HUES64 (cell line): ENCODE results near the gene IFI30.

Source experiments
- H3K27ac ChIP-seq: 2 replicates; pipeline ENCODE4 v1.7.0; 2013; ENCODE audit warnings: low read depth, low read length, inconsistent platforms
- H3K27me3 ChIP-seq: 2 replicates; pipeline ENCODE4 v1.6.1; 2013; ENCODE audit warnings: mild to moderate bottlenecking, low read length; ENCODE audit not compliant: insufficient read depth
- H3K36me3 ChIP-seq: 2 replicates; pipeline ENCODE4 v1.6.1; 2013; ENCODE audit warnings: mild to moderate bottlenecking, low read length; ENCODE audit not compliant: insufficient read depth
- H3K4me1 ChIP-seq: 2 replicates; pipeline ENCODE4 v1.6.1; 2013; ENCODE audit warnings: mild to moderate bottlenecking, low read length, moderate library complexity; ENCODE audit not compliant: insufficient read depth
- H3K4me3 ChIP-seq: 2 replicates; pipeline ENCODE4 v1.5.1; 2013; ENCODE audit warnings: mild to moderate bottlenecking, low read length, moderate library complexity
- H3K9ac ChIP-seq: 2 replicates; pipeline ENCODE4 v1.6.1; 2013; ENCODE audit warnings: mild to moderate bottlenecking, low read depth, low read length
- H3K9me3 ChIP-seq: 2 replicates; pipeline ENCODE4 v1.6.1; 2013; ENCODE audit warnings: low read depth, low read length; ENCODE audit not compliant: insufficient read depth
- WGBS: fragments of 150-250, 120-280 bp; methylation state at CpG from one replicate; pipeline ENCODE4 v1.1.7; 2013; ENCODE audit warnings: missing lambda C conversion rate; 5-methylcytosine and 5-hydroxymethylcytosine counted together

Gene IFI30

DNA sequence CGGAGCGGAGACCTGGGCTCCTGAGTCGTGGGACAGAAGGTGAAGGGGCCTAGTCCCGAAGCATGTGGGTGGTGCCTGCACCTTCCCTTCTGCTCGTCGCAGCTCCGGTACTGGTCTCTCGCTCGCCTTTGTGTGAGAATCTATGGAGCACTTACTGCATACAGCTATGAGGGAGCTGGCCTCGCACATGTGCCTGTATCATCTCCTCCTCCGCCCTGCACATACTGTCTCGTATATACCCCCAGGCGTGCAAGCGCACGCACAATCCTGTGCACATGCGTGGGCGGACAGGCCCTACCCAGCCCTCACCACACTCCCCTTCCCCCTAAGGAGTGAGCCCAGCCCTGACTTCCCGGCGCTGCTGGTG lies 12.0 kb upstream of the IFI30 start:
- no peak overlapping the region for H3K27ac ChIP-seq
- no peak overlapping the region for H3K9ac ChIP-seq
- 75% methylated on average over 19 of the region's 19 CpGs for WGBS
- H3K4me1 ChIP-seq: peaks cover 7% of the 10 kb centered on the region
- H3K4me3 ChIP-seq: peak overlapping the region; percentile 34; the same call in 1 of the 2 replicates
- peaks cover 49% of the 10 kb centered on the region for H3K36me3 ChIP-seq
- H3K27me3 ChIP-seq: no peaks in the 10 kb centered on the region
- H3K9me3 ChIP-seq: no peaks in the 10 kb centered on the region

DNA sequence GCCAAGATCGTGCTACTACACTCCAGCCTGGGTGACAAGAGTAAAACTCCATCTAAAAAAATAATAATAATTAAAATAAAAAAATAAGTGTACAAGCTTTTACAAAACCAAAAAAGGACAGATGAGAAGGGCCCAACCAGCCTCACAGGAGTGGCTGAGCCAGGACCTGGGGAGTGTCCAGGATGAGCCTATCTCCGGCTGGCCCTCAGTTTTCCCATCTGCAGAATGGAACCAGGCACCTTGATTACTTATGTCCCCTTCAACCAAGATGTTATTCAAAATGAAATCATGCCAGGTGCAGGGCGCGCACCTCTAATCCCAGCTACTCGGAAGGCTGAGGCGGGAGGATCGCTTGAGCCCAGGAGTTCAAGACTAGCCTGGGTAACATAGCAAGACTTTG lies 9.5 kb upstream of the IFI30 start:
- no peak overlapping the region for H3K9ac ChIP-seq
- H3K4me3 ChIP-seq: no peak overlapping the region
- no peaks in the 10 kb centered on the region for H3K27me3 ChIP-seq
- 94% methylated on average over 6 of the region's 7 CpGs for WGBS
- peaks cover 4% of the 10 kb centered on the region for H3K4me1 ChIP-seq
- H3K27ac ChIP-seq: no peak overlapping the region
- H3K9me3 ChIP-seq: no peaks in the 10 kb centered on the region
- H3K36me3 ChIP-seq: peaks cover 64% of the 10 kb centered on the region

DNA sequence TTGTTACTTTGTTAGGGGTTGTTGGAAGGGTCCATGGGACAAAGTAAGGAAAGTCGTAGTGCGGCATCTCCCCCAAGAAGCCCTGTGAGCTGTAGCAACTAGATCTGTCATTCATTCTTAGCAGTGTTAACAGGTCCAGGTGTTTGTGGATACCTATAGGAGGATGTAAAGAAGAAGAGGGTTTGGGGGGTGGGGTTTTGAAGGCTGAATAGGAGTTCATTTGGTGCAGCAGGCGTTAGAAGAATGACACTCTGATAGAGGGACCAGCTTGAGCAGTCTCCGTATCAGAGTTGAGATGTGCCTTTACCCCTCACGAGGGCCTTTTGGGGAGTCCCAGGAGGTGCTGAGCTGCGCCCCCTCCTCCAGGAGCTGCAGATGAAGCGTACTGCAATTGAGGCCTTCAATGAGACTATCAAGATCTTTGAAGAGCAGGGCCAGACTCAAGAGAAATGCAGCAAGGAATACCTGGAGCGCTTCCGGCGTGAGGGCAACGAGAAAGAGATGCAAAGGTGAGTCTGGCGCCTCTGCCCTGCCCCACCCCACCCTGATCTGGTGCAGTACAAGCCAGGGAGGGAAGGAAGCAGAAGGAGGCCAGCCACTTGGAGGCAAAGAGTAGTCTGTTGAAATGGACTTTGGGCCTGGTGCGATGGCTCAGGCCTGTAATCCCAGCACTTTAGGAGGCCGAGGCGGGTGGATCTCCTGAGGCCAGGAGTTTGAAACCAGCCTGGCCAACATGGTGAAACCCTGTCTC lies 7.6 kb upstream of the IFI30 start:
- H3K4me3 ChIP-seq: no peak overlapping the region
- H3K27me3 ChIP-seq: no peaks in the 10 kb centered on the region
- no peak overlapping the region for H3K9ac ChIP-seq
- H3K4me1 ChIP-seq: peaks cover 4% of the 10 kb centered on the region
- WGBS: 95% methylated on average over 15 of the region's 15 CpGs
- H3K9me3 ChIP-seq: no peaks in the 10 kb centered on the region
- peaks cover 74% of the 10 kb centered on the region for H3K36me3 ChIP-seq
- H3K27ac ChIP-seq: no peak overlapping the region

DNA sequence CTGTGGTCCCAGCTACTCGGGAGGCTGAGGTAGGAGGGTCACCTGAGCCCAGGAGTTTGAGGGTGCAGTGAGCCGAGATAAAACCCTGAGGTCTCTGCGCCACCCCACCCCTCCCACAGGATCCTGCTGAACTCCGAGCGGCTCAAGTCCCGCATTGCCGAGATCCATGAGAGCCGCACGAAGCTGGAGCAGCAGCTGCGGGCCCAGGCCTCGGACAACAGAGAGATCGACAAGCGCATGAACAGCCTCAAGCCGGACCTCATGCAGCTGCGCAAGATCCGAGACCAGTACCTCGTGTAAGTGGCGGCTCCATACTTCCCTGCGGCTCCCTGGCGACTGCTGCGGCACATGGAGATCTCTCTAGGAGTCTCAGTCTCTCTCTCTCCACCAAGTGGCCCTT lies 6.6 kb upstream of the IFI30 start:
- WGBS: 96% methylated on average over 21 of the region's 21 CpGs
- no peaks in the 10 kb centered on the region for H3K9me3 ChIP-seq
- H3K9ac ChIP-seq: no peak overlapping the region
- H3K27ac ChIP-seq: no peak overlapping the region
- peaks cover 69% of the 10 kb centered on the region for H3K36me3 ChIP-seq
- no peaks in the 10 kb centered on the region for H3K27me3 ChIP-seq
- no peaks in the 10 kb centered on the region for H3K4me1 ChIP-seq
- no peak overlapping the region for H3K4me3 ChIP-seq

DNA sequence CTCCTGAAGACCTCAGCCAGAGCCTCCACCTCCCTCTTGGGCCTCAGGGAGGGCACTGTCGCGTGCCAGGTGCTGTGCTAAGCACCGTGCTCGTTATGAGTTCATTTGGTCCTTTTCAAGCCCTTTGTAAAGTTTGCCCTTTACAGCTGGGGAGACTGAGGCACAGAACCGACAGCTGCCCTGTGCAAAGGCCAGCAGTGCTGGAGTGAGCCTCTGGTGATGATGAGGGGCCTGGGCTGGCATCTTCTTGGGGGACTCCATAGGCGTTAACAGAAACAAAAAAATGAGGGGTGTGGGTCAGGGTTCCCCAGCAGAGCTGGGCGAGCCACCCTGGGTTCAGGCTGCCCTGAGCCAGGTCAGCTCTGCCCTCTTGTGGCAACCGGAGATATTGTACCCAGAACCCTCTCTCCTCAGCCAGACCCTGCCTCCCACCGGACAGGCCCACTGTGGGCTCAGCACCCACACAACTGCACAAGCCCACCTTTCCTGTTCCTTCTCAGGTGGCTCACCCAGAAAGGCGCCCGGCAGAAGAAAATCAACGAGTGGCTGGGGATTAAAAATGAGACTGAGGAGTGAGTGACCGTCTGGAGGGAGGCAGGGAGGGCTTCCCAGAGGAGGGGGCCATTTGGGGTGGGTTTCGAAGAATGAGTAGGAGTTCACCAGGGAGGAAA lies 5.5 kb upstream of the IFI30 start:
- Histone ChIP-seq H3K9ac (no peak overlapping the region), H3K9me3 (no peaks in the 10 kb centered on the region), H3K36me3 (peaks cover 58% of the 10 kb centered on the region), H3K4me3 (no peak overlapping the region), H3K4me1 (no peaks in the 10 kb centered on the region), H3K27ac (no peak overlapping the region), H3K27me3 (no peaks in the 10 kb centered on the region)
- WGBS: 79% methylated on average over 14 of the region's 14 CpGs

DNA sequence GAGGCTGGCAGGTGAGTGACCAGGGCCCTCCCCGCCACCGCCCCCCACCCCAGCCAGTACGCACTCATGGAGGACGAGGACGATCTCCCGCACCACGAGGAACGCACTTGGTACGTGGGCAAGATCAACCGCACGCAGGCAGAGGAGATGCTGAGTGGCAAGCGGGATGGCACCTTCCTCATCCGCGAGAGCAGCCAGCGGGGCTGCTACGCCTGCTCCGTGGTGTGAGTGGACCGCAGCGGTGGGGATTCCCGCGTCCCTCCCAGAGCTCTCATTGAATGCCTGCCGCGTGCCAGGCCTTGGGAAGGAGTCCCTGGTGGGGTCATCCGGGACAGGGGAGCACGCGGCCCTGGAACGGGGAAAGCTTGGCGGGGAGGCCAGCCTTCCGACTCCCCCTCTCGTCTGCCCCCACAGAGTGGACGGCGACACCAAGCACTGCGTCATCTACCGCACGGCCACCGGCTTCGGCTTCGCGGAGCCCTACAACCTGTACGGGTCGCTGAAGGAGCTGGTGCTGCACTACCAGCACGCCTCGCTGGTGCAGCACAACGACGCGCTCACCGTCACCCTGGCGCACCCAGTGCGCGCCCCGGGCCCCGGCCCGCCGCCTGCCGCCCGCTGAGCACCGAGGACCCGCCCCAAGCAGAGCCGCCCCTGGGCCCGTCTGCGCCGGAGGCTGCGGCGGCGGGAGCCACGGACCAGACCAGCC lies 4.8 kb upstream of the IFI30 start:
- H3K36me3 ChIP-seq: peaks cover 51% of the 10 kb centered on the region
- WGBS: 96% methylated on average over 66 of the region's 66 CpGs
- no peak overlapping the region for H3K4me3 ChIP-seq
- H3K4me1 ChIP-seq: no peaks in the 10 kb centered on the region
- H3K9me3 ChIP-seq: no peaks in the 10 kb centered on the region
- no peak overlapping the region for H3K27ac ChIP-seq
- no peak overlapping the region for H3K9ac ChIP-seq
- peaks cover 2% of the 10 kb centered on the region; the same call in 1 of the 2 replicates for H3K27me3 ChIP-seq

DNA sequence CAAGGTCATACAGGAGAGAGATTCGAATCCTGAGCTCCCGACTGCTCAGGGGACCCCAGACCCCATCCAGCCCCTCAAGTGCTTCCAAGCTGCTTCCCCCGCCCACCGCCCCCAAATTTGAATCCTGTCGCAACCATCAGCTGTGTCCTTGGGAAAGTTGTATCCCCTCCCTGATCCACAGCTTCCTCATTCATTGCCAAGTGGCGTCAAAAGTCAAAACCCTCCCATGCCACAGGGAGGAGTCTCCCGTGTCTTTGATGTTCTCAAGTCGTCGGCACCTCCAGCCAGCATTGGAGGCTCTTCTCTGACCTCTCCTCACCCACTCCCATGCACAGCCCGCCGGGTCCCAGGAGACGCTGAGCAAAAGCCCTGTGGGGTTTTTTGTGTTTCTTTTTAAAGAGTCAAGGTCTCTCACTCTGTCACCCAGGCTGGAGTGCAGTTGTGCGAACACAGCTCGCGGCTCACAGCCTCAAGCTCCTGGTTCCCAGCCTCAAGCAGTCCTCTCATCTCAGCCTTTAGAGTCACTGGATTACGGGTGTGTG lies 2.8 kb upstream of the IFI30 start:
- Histone ChIP-seq H3K4me3 (no peak overlapping the region), H3K27me3 (peaks cover 20% of the 10 kb centered on the region), H3K4me1 (no peaks in the 10 kb centered on the region), H3K9ac (no peak overlapping the region), H3K27ac (no peak overlapping the region), H3K9me3 (no peaks in the 10 kb centered on the region), H3K36me3 (peaks cover 36% of the 10 kb centered on the region)
- 90% methylated on average over 15 of the region's 16 CpGs for WGBS

DNA sequence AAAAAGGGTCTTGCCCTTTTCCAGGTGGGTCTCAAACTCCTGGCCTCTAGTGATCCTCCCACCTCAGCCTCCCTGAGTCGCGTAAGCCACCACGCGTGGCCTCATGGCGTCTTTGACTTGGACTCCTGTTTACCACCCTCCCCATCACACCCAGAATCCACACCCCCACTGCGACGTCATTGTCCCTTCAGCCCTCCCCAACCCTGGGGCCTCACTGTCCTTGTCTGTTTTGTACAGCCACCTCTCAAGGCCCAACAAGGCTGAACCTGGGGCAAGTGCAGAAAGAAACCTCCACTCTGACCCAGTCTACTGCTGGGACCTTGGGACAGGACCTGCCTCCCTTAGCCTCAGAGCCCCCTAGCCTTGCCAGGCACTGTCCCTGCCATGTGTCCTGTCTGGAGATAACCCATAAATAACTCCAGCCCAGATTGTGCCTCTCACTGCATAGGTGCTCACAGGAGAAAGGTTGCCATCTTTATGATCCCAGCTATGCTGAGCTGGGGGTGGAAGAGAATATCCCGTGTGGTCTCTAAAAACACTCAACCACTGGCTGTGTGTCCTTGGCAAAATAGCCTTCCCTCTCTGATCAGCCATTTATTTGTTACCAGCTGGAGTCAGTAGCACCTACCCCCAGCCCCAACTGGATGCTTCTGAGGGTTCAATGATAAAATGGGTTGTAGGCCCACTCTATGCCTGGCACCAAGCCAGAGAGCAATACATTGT lies 1.8 kb upstream of the IFI30 start:
- Histone ChIP-seq H3K27ac (no peak overlapping the region), H3K36me3 (peaks cover 28% of the 10 kb centered on the region), H3K9me3 (no peaks in the 10 kb centered on the region), H3K4me1 (no peaks in the 10 kb centered on the region), H3K9ac (no peak overlapping the region), H3K27me3 (peaks cover 20% of the 10 kb centered on the region), H3K4me3 (no peak overlapping the region)
- 88% methylated on average over 8 of the region's 8 CpGs for WGBS

DNA sequence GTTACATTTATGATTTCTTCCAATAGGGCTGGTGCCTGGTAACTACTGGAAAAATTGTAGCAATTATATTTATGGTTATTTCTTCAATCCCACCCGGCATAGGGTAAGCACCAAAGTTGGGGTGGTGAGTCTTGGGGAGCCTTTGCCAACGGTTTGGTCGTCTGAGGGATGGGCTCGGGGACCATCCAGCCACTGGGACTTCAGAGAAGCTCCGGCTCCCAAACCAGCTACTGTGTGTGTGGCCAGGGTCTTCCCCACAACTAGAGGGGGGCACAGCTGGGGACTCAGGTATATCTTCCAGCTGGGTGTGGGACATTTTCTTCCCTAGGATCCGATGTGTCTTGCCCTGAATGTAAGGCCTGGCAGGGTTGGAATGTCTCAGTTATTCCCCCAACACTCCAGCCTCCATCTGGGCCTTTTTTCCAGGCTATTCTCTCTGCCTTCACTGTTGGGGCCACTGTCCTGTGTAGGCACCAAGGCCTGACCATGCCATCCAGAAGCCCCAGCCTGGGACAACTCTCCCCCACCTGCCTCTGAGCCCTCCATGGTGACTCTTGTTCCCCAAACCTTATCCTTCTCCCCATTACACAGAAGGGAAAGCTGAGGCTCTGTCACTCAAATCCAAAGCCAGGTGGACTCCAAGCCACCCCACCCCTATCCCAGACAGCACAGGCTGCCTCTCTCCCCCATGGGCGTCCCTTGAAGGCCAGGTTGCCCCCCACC lies 1.1 kb upstream of the IFI30 start:
- H3K9me3 ChIP-seq: no peaks in the 10 kb centered on the region
- H3K9ac ChIP-seq: no peak overlapping the region
- no peaks in the 10 kb centered on the region for H3K4me1 ChIP-seq
- 90% methylated on average over 7 of the region's 7 CpGs for WGBS
- H3K27me3 ChIP-seq: peaks cover 20% of the 10 kb centered on the region
- H3K4me3 ChIP-seq: no peak overlapping the region
- peaks cover 21% of the 10 kb centered on the region for H3K36me3 ChIP-seq
- no peak overlapping the region for H3K27ac ChIP-seq

DNA sequence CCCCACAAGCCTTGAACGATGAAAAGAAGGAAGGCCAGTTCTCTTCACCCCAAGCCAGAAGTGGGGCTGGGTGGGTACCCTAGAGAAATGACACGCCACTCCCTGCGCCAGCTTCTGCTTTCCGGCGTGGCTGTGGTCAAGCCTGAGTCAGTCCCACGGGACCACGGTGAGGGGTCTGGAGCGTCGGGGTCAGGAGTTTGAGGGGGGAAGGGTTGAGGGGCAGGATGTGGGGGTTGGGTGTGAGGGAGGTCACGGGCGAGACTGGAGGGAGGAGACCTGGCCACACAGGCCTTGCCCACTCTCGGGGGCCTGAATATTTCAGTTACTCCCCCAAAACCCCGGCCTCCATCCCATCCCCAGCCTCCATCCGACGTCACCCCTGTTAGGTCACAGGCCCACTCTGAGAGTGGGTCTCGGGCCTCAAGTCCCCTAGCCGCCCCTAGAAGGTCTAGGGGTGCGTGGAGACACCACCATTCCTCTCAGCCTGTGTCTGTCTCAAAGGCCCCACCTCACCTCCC lies 500 bp upstream of the IFI30 start:
- Histone ChIP-seq H3K4me3 (peak overlapping the region; percentile 61), H3K9me3 (no peaks in the 10 kb centered on the region), H3K4me1 (no peaks in the 10 kb centered on the region), H3K27ac (no peak overlapping the region), H3K9ac (no peak overlapping the region), H3K36me3 (peaks cover 15% of the 10 kb centered on the region), H3K27me3 (peaks cover 20% of the 10 kb centered on the region)
- WGBS: 81% methylated on average over 18 of the region's 18 CpGs
